SK-N-SH (cell line): ENCODE results near the gene COPS9.

Experiments
- ELF1 ChIP-seq: IDR thresholded peaks from 2 replicates; pipeline ENCODE4 v1.4.0; 2012
- EP300 ChIP-seq, 2 experiments: IDR thresholded peaks; 2 replicates each; pipeline versions ENCODE4 v1.4.0 to v1.6.1; 2012; ENCODE audit warnings: borderline replicate concordance in 1 of 2, low read depth in 1 of 2, low read length in 1 of 2
- FOSL2 ChIP-seq: IDR thresholded peaks from 2 replicates; pipeline ENCODE4 v1.4.0; 2012; ENCODE audit warnings: low read depth, mild to moderate bottlenecking, moderate library complexity, borderline replicate concordance
- NFIC ChIP-seq: IDR thresholded peaks from 2 replicates; pipeline ENCODE4 v1.4.0; 2012; ENCODE audit warnings: borderline replicate concordance
- POLR2AphosphoS5 ChIP-seq: IDR thresholded peaks from 2 replicates; pipeline ENCODE4 v1.6.1; 2012; ENCODE audit warnings: low read depth, low read length
- RAD21 ChIP-seq: IDR thresholded peaks from 2 replicates; pipeline ENCODE4 v1.6.1; 2012; ENCODE audit warnings: mild to moderate bottlenecking, low read length
- RXRA ChIP-seq: IDR thresholded peaks from 2 replicates; pipeline ENCODE4 v1.4.0; 2012; ENCODE audit warnings: low read depth, mild to moderate bottlenecking, borderline replicate concordance
- TCF12 ChIP-seq: IDR thresholded peaks from 2 replicates; pipeline ENCODE4 v1.4.0; 2012
- TF ChIP-seq, protein P1 (sequence below): fragments of 200-600 bp; sonication (generic); IDR thresholded peaks from 2 replicates; pipeline ENCODE4 v1.6.1; 2017; ENCODE audit warnings: antibody characterized with exemption, mild to moderate bottlenecking, moderate library complexity
- TF ChIP-seq, protein P2 (sequence below): IDR thresholded peaks from 2 replicates; pipeline ENCODE4 v1.6.1; 2012; ENCODE audit warnings: mild to moderate bottlenecking, low read depth, low read length, moderate library complexity

DNA sequence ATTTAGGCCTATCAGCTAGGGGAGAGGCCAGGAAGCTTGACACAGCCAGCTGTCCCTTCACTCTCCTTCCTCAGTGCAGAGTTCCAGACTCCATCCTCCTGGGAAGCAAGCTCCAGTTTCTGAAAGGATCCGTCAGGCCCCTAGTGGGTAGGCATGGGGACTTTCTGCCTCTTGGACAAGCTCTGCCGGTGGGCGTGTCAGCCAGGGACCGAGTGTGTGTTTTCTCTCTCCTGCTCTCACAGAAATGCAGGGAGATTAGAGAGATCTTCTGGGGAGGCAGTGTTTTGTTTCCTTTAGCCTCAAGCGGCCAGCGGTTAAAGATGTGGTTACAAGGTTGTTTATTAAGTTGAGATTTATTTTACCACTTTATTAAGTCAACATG is 34.2 kb upstream of the COPS9 start:
- TF ChIP-seq, protein P1, sequence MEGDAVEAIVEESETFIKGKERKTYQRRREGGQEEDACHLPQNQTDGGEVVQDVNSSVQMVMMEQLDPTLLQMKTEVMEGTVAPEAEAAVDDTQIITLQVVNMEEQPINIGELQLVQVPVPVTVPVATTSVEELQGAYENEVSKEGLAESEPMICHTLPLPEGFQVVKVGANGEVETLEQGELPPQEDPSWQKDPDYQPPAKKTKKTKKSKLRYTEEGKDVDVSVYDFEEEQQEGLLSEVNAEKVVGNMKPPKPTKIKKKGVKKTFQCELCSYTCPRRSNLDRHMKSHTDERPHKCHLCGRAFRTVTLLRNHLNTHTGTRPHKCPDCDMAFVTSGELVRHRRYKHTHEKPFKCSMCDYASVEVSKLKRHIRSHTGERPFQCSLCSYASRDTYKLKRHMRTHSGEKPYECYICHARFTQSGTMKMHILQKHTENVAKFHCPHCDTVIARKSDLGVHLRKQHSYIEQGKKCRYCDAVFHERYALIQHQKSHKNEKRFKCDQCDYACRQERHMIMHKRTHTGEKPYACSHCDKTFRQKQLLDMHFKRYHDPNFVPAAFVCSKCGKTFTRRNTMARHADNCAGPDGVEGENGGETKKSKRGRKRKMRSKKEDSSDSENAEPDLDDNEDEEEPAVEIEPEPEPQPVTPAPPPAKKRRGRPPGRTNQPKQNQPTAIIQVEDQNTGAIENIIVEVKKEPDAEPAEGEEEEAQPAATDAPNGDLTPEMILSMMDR = no peak
- TF ChIP-seq RAD21 (no peak), ELF1 (no peak), POLR2AphosphoS5 (no peak), TCF12 (no peak), EP300 (IDR thresholded peaks at IDR 0.05; ENCODE audit: borderline replicate concordance in 1 of 2, low read depth in 1 of 2, low read length in 1 of 2) (no peak), RXRA (no peak), NFIC (no peak), FOSL2 (no peak)
- TF ChIP-seq, protein P2, sequence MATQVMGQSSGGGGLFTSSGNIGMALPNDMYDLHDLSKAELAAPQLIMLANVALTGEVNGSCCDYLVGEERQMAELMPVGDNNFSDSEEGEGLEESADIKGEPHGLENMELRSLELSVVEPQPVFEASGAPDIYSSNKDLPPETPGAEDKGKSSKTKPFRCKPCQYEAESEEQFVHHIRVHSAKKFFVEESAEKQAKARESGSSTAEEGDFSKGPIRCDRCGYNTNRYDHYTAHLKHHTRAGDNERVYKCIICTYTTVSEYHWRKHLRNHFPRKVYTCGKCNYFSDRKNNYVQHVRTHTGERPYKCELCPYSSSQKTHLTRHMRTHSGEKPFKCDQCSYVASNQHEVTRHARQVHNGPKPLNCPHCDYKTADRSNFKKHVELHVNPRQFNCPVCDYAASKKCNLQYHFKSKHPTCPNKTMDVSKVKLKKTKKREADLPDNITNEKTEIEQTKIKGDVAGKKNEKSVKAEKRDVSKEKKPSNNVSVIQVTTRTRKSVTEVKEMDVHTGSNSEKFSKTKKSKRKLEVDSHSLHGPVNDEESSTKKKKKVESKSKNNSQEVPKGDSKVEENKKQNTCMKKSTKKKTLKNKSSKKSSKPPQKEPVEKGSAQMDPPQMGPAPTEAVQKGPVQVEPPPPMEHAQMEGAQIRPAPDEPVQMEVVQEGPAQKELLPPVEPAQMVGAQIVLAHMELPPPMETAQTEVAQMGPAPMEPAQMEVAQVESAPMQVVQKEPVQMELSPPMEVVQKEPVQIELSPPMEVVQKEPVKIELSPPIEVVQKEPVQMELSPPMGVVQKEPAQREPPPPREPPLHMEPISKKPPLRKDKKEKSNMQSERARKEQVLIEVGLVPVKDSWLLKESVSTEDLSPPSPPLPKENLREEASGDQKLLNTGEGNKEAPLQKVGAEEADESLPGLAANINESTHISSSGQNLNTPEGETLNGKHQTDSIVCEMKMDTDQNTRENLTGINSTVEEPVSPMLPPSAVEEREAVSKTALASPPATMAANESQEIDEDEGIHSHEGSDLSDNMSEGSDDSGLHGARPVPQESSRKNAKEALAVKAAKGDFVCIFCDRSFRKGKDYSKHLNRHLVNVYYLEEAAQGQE = no peak
